Renal cortical epithelial cell (primary cell): ENCODE results near the gene NEXMIF. TPM values are rescaled to one million over a fixed set of nuclear protein-coding genes. Genes with fewer than 3 reads are reported as not detected.
"Not testable (repeated sequence)": the region's sequence is repeated elsewhere in the genome, so short reads cannot be mapped to it uniquely, and the experiment has no call there.

Experiments used
- DNase-seq: peaks from one replicate; pipeline ENCODE4 v3.0.0-alpha.2; 2011; ENCODE audit warnings: low read depth
- total RNA-seq: library from RNA; depleted of rRNA; stranded (reverse); fragments of >200 nt; gene quantifications from 2 replicates; pipeline ENCODE4 v1.2.3, GENCODE V29; 2014

Gene NEXMIF
- total RNA-seq, 1 donor from 2014 or later, result 0.55 TPM

- DNase-seq, result no peak
Measured at GRCh38 chrX:74797338-74797887, 127.8 kb downstream of the NEXMIF start.

DNA sequence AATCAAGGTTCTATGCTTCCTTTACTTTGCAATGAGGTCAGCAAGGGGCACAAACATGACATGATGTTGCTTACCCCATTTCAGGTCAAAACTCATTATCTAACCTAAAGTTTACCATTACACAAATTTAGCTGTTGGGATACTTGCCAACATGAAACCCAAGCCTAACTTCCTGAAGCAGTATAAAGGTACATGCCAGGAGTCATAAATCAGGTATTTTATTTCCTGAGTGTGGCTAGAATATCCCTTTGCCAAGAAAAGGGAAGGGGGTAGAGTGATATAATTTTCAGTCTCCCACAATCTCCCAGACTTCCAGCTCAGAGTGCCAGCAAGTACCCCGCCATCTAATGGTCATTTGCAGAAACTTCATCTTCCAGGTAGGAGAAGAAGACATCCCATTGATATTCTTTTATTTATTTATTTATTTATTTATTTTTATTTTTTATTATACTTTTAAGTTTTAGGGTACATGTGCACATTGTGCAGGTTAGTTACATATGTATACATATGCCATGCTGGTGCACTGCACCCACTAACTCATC is 136.6 kb downstream of the NEXMIF start:
- no peak for DNase-seq

DNA sequence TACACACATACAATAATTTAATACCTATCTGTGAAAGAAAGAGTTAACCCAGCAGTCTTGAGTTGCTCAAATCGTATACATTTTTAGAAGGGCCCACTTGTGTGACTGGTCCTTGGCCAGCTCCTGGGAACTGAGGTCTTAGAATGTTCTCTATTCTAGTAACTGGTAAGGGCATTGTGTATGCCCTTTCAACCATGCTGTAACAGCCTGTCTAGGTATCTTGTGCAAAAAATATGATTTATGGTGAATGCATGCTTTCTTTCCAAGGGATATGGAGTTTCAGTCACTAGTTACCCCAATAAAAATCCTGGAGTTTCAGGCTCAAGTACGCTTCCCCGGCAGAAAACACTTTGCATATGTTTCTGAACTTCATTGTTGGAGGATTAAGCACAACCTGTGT is 140.6 kb downstream of the NEXMIF start:
- DNase-seq, result no peak

GRCh38 chrX:74781507-74782034 is 143.7 kb downstream of the NEXMIF start:
- no peak for DNase-seq

DNA sequence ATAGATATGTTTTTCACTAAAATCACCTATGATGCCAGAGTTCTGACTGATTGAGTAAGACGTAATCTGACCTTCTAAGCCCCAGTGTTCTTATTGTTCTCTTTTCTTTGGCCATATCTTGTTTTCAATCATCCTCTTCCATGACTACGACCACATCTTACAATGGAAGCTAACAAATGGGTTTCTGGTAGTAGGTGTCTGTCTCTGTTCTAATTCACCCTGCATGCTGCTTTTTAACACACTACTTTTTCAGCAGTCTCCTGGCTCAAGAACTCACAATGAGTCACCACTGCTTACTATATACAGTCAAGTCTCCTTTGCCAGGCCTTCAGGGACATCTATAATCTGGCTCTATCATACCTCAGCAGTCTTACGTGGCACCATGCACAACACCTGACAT is 146.1 kb downstream of the NEXMIF start:
- no peak for DNase-seq

GRCh38 chrX:74774988-74775387 is 150.3 kb downstream of the NEXMIF start:
- no peak for DNase-seq

GRCh38 chrX:74736450-74736849 is 188.8 kb downstream of the NEXMIF start:
- DNase-seq, result no peak

DNA sequence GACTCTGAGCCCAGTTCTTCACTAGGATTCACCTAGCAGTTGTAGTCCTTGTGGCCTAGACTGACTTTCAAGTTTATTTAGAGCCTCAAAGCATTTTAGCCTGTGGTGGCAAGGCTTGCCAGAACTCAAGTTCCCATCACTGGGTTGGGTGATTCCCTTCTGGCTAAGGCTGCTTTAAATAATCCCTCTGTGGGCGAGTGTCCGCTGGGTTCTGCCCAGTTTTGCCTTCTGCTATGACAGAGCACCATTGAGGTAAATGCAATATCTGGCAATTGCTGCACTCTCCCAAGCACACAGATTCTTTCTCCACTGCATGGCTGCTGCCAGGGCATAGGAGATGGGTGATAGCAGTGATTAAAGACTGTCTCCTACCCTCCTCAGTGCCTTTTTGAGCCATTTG is 220.0 kb downstream of the NEXMIF start:
- no peak for DNase-seq

GRCh38 chrX:74701343-74701742 is 223.9 kb downstream of the NEXMIF start:
- DNase-seq, result not testable (repeated sequence)

DNA sequence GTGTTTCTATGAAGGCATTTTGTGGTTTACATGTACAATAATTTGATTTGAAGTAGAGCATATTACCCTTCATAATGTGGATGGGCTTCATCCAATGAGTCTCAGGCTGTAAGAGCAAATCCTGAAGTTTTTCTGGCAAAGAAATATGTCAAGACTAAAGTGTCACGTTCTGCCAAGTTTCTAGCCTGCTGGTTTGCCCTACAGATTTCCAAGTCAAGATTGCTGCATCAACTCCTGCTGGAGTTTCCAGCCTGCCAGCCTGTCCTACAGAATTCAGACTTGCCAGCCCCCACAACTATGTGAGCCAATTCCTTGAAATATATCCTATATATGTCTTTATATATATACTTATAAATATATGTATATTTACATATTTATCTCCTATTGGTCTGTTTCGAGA is 240.8 kb downstream of the NEXMIF start:
- no peak for DNase-seq

Other genes with a start within 250 kb of the NEXMIF start
- gene ABCB7, start 230.8 kb upstream of the NEXMIF start, total RNA-seq, result 29.4 and 30.7 TPM in 2 replicates